GM19351 (cell line): ENCODE measurements around the gene RPTOR.

Experiments
- ATAC-seq: cut with Tn5 transposase; IDR thresholded peaks from one replicate; pipeline ENCODE4 v1.9.1; 2021; ENCODE audit warnings: mild to moderate bottlenecking, moderate library complexity; ENCODE audit not compliant: unreplicated experiment

Gene RPTOR

GRCh38 chr17:80585890-80586845 is 41.5 kb downstream of the RPTOR start:
- no peak for ATAC-seq

GRCh38 chr17:80586846-80587228 is 42.2 kb downstream of the RPTOR start:
- no peak for ATAC-seq

- no peak for ATAC-seq
Measured at GRCh38 chr17:80588702-80589383, 44.2 kb downstream of the RPTOR start.

GRCh38 chr17:80591788-80592187 is 47.1 kb downstream of the RPTOR start:
- no peak for ATAC-seq

GRCh38 chr17:80592243-80592642 is 47.6 kb downstream of the RPTOR start:
- ATAC-seq: no peak

- ATAC-seq: no peak
Measured at GRCh38 chr17:80593181-80593580, 48.5 kb downstream of the RPTOR start.

GRCh38 chr17:80594431-80595269 is 50.0 kb downstream of the RPTOR start:
- ATAC-seq: no peak

GRCh38 chr17:80596760-80597608 is 52.3 kb downstream of the RPTOR start:
- no peak for ATAC-seq

GRCh38 chr17:80598813-80599545 is 54.3 kb downstream of the RPTOR start:
- ATAC-seq: no peak

- ATAC-seq: no peak
Measured at GRCh38 chr17:80599546-80600305, 55.1 kb downstream of the RPTOR start.

- no peak for ATAC-seq
Measured at GRCh38 chr17:80601146-80601545, 56.5 kb downstream of the RPTOR start.

GRCh38 chr17:80603396-80603795 is 58.8 kb downstream of the RPTOR start:
- ATAC-seq: no peak

- ATAC-seq: no peak
Measured at GRCh38 chr17:80604009-80604669, 59.5 kb downstream of the RPTOR start.

GRCh38 chr17:80604670-80605010 is 60.0 kb downstream of the RPTOR start:
- ATAC-seq: no peak

- peak; percentile 85 for ATAC-seq
Measured at GRCh38 chr17:80605326-80606066, 60.9 kb downstream of the RPTOR start.

- ATAC-seq: no peak
Measured at GRCh38 chr17:80608326-80608725, 63.7 kb downstream of the RPTOR start.

GRCh38 chr17:80609757-80610156 is 65.1 kb downstream of the RPTOR start:
- ATAC-seq: no peak

- ATAC-seq: no peak
Measured at GRCh38 chr17:80611816-80612215, 67.2 kb downstream of the RPTOR start.
